Left lobe of liver (tissue), 2 donors: ENCODE measurements around the gene KRT34. TPM values are rescaled to one million over a fixed set of nuclear protein-coding genes. Genes with fewer than 3 reads are reported as not detected.
"Not testable (repeated sequence)": the region's sequence is repeated elsewhere in the genome, so short reads cannot be mapped to it uniquely, and the experiment has no call there.

ENCODE experiments used
- ATAC-seq: fragments of 200-7000 bp; cut with Tn5 transposase; one replicate; pipeline ENCODE4 v1.9.1; 2020; ENCODE audit warnings: mild to moderate bottlenecking, moderate library complexity
- DNase-seq: peaks from one replicate; pipeline ENCODE4 v3.0.0-alpha.2; 2020; ENCODE audit warnings: low spot score
- total RNA-seq: library from RNA; stranded (reverse); gene quantifications from one replicate; pipeline ENCODE4 v1.2.1, GENCODE V29; 2021
- donor health status: DM: no; HTN: no; CAD: no; lungs with moderate emphysema.
- donor health status: DM: no; HTN: yes; CAD: no.

The KRT34 gene
- total RNA-seq, 1 donor from 2014 or later = not detected

DNA sequence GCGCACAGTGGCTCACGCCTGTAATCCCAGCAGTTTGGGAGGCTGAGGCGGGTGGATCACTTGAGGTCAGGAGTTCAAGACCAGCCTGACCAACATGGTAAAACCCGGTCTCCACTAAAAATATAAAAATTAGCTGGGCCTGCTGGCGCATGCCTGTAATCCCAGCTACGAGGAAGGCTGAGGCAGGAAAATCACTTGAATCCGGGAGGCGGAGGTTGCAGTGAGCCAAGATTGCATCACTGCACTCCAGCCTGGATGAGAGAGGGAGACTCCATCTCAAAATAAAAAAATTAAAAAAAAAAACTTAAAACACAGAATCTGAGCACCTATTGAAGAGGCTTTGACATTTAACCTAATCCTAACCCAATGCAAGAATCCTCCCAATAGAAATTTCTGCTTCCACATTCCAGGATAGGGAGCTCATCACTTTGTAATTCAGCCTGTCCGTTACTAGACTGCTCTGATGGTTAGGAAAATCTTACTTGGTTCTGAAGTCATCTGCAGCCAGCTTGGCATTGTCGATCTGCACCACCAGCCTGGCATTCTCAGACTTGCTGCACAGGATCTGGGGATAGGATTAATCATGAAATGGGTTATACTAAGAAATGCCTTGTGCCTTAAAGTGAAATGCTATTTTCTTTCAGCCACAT lies 14.6 kb downstream of the KRT34 start:
- DNase-seq = no peak
- no peak for ATAC-seq

DNA sequence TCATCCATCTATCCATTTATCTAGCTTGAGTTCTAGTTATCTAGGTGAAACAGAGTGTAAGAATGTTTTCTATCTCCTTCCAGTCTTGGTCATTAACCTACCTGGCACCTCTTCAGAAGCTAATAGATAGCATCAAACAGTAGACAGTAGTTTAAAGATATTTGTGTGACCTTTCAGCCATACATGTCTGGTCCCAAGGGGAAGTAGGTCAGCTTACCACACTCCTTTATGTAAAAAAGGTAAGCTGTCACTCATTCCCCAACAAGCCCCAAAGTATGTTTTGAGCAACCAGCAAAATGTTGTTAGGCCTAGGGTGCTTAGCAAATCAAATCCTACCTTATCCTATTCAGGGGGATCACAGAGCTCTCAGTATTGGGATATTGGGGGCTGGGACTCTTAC lies 16.0 kb downstream of the KRT34 start:
- no peak for DNase-seq
- ATAC-seq = no peak

DNA sequence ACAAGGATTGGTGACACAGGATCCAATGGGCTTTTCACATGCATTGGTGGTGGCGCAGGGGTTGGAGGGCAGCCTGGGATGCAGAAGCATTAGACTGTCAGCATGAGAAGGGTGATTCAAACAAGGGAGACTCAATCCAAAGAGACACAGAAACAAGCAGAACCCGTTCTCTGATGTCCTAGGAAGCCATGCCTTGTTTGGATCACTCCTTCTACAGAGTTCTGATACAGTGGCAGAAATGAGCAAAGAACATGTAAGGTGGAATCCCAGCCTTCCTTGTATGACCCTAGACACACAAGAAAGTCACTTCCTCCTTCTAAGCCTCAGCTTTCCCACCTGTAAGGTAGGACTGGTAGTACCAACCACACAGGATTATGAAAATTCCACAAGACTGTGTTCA lies 18.2 kb downstream of the KRT34 start:
- no peak for DNase-seq

DNA sequence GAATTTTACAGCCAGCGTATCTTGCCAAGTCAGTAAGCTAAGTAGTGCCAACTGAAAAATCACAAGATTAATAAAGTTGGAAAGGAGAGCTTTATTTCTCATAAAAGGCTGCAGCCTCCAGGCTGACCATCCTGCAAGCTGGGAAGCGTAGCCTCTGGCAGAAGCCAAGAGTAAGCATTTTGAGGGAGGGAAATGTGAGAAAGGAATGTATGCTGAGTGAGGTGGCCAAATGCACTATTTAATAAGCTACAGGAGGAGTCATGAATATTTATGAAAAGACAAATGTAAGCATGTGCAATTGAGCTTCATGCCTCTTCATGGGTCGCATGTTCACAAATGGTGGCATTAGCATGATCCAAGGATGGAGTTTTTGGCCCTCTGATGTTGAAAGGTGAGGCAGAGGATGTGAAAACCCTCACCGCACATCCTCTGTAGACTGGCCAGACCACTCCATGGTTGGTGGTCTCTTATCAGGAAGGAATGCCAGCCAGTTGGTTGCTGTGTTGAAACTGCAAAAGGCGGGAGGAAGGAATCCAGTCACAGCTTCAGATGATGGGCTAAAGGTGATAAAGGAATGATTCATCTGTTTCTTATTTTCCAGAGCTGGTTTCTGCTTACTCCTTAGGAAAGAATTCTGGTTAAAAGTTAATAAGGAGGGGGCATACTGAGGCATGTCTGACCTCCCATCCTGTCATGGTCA lies 21.7 kb downstream of the KRT34 start:
- no peak for ATAC-seq
- no peak for DNase-seq

More for the DNA sequence above, 18.2 kb downstream of the KRT34 start:
- ATAC-seq = no peak

DNA sequence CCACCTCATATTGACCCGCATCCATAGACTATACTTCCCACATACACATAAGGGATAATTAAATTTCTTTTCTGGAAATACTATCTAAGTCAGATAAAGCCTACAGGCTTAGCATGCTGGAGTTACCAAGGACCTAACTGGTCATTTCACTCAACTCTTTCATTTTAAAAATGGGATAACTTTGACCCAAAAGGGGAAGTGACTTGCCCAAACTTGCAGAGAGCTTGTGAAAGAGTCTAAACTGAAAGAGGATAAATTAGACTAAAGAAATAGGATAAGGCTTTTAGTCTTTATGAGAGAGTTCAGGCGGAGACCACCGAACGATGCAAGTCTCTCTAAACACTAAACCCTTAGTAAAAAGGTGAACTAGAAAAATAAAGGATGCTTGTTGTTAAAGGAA lies 27.6 kb downstream of the KRT34 start:
- ATAC-seq = no peak

DNA sequence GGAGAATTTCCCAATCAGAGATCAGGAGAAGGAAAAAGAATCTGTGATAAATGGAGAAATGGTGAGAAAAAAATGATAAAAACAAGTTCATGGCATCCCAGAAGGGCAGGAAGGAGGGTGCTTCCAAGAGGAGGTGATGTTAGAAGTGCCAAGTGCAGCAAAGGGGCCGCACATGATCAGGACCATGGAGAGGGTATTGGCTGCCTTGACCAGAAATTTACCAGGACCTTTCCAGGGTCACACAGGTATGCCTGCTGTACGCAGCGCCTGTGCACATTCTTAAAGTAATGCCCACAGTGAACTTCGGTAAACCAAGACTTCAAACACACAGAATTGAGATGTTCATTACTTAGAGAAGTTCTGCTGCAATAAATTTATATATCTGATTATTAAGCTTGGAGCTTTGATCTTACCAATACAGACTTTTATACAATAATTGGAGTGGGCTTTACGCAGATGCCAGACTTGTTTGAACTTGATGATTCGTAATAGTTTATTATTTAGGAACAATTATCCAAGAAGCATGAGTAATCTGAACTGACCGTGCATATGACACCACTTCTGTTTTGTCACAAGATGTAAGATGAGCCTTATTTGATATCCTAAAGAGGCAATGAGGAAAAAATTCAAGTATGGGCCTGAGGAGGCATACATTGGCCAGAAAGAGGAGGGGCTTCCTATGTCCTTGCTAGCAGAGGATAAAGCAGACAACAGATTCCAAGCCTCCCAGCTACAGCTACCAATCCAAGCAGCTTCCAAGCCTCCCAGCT lies 29.3 kb downstream of the KRT34 start:
- ATAC-seq (no peak), DNase-seq (no peak)

More for the DNA sequence above, 27.6 kb downstream of the KRT34 start:
- DNase-seq = no peak

DNA sequence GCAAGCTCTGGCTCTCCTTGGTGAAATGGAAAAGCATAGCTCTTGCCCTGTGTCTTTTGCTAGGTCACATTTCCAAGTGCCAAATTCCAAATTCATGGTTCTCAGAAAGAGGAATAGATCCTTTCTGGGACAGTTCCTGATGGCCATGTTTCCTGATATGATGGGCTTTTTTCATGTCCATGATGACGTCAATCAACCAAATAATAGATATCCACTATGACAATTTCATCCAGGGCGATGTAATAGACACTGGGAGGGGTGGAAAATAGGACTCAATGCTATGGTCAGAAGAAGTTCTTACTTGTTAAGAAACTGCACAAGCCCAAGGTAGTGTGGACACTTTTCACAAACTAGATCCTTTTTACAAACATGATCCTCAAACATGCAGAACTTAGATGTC lies 30.9 kb downstream of the KRT34 start:
- ATAC-seq = no peak
- no peak for DNase-seq

DNA sequence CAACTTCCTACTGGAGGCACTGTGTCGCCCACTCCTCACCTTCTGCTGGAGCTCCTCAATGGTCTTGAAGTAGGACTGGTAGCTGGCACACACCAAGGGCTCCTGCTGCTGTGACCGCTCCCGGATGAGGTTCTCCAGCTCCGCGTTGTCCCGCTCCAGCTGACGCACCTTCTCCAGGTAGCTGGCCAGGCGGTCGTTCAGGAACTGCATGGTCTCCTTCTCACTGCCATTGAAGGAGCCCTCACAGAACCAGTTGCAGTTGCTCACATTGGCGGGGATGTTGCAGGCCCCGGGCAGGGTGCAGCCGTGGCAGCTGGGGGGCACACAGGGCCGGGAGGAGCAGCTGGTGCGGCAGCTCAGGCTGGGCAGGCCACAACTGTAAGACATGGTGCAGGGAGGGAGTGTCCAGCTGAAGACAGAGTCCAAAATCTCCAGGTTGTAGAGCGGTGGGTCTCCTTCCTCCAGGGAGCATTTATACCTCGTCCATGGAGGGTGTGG lies 31.7 kb downstream of the KRT34 start, which contains the start of gene KRT33A:
Gene KRT33A, minus strand, starts transcription at position 448 of the 498 bp plus-strand sequence. Its CDS starts 61 bp downstream, at position 387.
- not testable (repeated sequence) for ATAC-seq

DNA sequence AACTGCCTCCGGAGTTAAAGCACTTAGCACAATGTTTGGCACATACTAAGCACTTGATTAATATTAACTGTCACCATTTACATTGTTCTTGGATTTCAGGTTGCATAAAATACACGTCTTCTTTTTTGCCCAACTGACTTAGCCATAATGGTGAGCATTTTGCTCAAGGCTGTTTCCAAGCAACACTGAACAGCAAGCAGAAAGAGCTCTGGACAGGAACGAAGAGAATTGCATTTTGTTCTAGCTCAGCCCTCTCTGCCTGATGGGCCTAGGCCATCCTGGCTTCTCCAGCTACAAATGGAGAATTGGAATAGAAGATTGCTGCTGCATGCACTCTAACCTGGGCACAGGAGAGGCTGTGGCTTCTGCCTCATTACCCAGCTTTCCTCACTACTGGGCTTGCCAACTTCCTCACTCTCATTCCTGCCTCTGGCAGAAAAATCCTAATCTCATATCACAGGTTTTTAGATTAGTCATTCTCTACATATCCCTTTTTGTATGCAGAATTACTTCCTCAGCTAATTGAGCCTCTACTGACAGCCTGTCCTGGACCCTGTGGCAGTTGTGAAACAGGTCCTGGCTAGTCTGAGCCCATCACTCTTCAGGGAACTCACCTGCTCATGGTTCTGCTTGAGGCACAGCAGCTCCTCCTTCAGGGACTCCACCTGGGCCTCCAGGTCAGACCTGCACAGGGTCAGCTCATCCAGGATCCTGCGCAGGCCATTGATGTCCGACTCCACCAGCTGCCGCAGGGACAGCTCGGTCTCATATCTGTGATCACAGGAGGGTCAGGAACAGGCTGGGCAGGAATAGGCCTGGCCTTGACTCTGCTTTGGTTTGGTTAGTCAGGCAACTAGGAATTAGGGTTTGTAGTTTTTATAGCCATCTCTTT lies 34.0 kb downstream of the KRT34 start:
- DNase-seq = no peak
- no peak for ATAC-seq

More for the DNA sequence above, 31.7 kb downstream of the KRT34 start, which contains the start of gene KRT33A:
- DNase-seq = not testable (repeated sequence)

DNA sequence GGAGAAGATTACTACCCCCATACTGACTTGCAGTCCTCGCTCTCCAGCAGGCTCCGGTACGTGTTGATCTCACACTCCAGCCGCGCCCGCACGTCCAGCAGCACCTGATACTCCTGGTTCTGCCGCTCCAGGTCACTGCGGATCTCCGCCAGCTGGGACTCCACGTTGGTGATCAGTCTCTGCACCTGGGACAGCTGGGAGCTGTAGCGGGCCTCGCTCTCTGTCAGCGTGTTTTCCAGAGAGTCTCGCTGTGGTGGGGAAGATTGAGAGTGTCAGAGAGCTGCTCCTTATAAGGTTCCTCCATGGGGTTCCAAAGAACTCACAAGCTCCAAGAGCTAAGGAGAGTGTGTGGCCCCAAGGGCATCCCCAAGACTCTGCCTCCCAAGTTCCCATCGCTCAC lies 35.7 kb downstream of the KRT34 start:
- not testable (repeated sequence) for ATAC-seq

DNA sequence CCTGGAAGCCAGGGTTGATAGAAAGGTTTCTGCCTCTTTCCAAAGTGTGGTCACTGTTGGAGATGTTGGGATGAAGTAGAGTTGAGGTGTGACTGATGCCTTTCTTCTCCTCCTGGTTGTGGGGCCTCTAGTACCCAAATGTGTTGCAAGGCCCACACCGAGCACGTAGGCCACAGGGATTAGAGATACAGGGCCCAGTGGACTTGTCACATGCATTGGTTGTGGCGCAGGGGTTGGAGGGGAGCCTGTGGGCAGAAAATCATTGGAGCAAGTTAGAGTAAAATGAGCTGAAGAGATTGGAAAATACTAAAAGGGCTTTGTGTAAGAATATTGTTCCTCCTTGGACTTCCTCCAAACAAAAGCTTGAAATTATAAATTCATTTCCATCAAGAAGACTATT lies 36.1 kb downstream of the KRT34 start:
- ATAC-seq (no peak), DNase-seq (no peak)

More for the DNA sequence above, 35.7 kb downstream of the KRT34 start:
- not testable (repeated sequence) for DNase-seq

DNA sequence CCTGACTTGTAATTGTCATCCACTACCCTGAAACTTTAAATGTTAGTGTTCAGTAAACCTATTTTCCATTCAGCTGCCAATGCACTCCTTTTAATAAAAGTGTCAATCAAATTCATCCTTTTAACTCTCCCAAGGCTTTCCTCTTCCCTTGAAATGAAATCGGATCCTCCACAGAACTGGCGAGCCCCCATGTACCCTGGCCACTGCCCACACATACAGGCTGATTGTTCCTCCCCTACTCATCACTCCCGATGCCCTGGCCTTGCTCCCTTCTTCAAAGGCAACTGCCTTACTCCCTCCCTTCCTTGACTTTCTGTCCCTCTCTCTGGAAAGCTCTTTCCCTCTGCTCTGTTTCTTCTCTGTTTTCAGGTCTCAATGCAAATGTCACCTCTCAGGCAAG lies 39.1 kb downstream of the KRT34 start:
- DNase-seq = no peak

DNA sequence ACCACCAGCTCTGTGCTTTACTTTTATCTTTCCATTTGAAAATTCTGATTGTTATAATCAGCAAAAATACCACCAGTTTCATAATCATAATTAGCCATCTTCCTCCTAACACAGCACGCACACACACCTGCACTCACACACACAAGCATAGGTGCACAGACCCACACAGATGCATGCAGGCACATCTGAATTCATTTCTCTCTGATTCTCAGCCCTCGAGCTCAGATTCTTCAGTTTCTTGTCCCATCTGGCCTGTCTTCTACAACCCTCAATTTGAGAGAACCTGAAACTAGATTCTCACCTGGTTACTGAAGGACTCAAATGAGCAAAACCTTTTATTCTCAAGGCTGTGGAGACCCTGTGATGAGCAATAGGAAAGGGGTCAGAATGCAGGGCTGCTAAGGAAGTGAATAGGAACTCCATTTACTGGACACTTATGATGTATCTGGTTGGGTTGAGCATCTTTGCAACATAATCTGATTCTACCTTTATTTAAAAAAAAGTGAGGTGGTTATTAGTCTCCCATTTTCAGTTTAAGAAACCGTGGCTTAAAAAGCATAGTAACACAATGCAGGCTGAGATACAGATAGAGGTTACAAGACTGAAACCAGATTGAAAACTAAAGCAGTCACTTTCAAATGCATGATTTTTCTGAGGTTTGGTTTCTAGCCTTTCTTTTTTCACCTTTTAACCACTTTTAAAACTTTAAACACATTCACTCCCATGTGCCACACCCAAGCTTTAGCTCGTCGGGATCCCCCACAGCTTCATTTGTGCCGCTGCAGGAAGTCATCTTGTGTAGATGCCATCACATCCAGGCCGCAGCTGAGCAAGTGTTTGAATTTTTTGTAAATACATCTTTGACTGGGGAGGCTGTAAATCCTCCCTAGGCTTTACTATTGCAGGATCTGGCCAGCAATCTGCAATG lies 40.9 kb downstream of the KRT34 start:
- no peak for DNase-seq
- ATAC-seq = no peak

More for the DNA sequence above, 39.1 kb downstream of the KRT34 start:
- ATAC-seq = no peak

DNA sequence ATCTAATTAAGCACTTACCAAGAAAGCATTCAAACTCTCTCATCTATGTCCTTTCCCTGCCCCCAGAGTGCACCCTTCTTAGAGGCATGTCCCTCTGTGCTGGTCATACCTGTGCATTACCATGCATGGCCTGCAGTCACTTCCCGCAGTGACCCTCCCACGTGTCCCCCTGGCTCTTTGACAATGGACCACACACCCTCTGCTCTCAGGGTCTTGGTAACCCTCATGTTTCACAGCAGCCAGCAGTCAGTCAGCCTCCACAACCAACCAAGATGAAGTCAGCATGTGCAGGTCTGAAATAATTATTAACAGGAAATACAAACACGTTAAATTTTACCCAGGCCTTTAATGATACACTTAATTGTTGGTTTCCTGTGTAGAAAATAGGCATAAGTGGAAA lies 41.6 kb downstream of the KRT34 start:
- ATAC-seq (no peak), DNase-seq (no peak)

DNA sequence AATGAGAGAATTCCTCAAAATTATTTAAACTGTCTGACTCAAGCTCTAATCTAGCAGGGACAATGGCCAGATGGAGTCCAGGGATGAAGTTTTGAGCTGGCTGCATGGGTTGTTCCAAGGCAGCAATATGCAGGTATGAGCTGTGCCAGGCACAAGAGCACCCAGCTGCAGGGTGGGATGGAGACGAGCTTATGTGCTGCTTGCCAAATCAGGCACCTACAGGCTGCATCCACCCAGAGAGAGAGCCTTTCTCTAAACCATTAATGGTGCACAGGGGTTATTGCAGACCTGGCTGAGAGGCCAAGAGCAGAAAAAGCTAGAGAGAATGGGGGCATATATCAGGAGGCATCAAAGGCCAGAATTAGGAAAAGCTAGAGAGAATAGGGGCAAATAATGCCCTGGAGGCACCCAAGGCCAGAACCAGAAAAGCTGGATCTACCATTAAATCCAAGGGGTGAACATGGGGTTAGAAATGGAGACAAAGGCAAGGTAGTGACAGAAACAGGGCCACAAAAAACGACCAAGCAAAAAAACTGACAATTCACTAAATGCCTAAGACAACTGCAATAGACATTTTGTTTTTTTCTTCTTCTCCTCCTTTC lies 42.4 kb downstream of the KRT34 start:
- ATAC-seq (no peak), DNase-seq (no peak)

DNA sequence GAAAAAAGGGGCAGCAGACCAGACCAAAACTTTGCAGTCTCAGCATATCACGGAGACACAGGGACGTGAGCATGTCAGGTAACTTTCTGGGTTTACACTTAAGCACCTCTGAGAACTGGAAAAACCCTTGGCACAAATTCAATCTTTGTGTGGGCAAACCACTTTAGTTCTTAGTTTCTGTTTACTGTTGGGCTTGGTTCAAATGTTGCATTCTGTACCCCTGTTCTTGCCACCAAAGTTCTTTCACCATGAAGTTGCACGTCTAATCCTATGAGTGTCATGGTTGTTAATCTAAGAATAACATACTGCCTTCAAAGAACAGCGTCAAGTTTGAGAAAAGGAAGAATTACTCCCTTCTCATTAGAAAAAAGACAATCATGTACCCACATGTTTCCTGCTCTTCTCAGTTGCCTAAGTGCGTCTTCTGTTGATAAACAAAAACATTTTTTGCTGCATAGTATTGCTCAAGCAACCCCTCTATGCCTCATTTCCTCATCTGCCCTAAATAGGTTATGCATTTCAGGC lies 43.1 kb downstream of the KRT34 start:
- ATAC-seq = no peak
- DNase-seq = no peak

DNA sequence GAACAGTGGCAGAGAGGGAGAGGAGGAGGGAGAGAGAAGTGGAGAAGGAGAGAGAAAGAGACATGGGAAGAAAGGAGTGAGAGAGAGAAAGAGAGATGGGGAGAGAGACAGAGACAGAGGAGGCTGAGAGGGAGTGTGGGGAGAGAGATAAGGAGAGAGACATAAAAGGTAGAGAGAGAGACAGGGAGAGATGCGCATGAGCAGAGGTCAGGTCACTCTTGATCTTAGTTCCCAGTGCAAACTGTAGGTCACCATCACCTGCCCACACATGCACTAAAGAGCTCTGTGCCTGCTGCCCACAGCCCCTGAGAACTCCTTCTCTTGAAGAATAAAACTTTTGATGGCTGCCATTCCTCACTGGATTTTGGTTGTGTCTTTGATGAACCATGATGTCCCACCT lies 46.4 kb downstream of the KRT34 start:
- DNase-seq (no peak), ATAC-seq (no peak)
